ENCODE data around the gene TBC1D9B.

DNA sequence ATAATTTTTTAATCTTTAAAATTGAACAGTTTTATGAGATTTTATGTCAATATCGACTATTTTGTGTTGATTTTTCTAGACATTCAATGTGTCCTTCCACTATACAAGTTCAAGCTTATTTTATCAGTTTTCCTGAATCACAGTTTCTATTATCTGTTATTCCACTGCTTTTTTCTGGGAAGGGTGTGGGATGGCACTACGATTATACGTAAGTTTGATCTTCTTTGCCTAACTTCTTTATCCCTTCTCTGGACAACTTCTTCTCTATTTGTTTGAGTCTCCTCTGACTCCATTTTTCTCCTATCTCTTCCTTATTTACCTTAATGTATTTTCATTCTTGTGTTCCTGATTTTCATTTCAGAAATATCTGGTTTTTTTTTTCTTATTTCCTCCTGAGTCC, 24.5 kb downstream of the TBC1D9B start:
- TF ChIP-seq, protein P1, sequence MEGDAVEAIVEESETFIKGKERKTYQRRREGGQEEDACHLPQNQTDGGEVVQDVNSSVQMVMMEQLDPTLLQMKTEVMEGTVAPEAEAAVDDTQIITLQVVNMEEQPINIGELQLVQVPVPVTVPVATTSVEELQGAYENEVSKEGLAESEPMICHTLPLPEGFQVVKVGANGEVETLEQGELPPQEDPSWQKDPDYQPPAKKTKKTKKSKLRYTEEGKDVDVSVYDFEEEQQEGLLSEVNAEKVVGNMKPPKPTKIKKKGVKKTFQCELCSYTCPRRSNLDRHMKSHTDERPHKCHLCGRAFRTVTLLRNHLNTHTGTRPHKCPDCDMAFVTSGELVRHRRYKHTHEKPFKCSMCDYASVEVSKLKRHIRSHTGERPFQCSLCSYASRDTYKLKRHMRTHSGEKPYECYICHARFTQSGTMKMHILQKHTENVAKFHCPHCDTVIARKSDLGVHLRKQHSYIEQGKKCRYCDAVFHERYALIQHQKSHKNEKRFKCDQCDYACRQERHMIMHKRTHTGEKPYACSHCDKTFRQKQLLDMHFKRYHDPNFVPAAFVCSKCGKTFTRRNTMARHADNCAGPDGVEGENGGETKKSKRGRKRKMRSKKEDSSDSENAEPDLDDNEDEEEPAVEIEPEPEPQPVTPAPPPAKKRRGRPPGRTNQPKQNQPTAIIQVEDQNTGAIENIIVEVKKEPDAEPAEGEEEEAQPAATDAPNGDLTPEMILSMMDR (conservative IDR thresholded peaks at IDR 0.05; ENCODE audit: low read length) = no peak
- TF ChIP-seq EZH2phosphoT487 (IDR thresholded peaks at IDR 0.05; ENCODE audit: borderline replicate concordance) = no peak

All from Loucy (cell line).